ENCODE measurements around the gene ATXN1.

Gene ATXN1

DNA sequence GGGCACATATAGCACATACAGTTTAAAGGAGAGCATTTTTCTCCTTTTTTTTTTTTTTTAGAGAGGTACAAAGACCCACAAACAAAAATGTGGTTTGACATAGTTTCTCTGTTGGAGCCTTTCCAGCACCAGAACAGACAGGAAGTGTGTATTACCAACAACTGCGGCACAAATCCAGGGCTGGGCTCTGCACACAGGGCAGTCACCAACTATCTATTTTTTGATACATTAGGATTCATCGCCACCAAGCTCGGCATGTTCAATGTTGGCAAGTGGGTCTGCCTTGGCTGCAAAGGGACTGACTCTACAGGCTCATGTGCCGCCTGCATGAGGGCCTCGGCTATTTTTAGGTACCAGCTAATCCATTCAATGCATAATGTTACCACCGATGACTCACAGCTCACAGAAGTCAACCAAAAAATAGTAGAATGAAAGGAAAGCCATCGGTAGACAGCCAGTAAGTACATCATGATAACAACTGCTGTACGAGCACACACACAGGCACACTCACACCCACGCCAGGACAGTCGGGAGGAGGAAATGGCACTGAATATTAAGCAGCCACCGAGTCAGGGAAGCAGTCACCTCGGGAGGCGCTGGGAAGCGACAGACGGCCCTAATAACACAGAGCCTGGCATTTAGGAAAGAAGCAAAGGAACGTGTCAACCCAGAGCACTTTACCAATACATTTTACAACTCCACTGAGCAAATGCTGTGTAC lies 441.3 kb downstream of the ATXN1 start:
- no peaks in the 10 kb centered on the region for H3K36me3 ChIP-seq (ENCODE audit: insufficient read depth, low read length)
- no peaks in the 10 kb centered on the region for H3K79me2 ChIP-seq (ENCODE audit: insufficient read depth, low read length)
- no peak for TF ChIP-seq EZH2phosphoT487 (IDR thresholded peaks at IDR 0.05; ENCODE audit: borderline replicate concordance)
- no peak for TF ChIP-seq CTCF (conservative IDR thresholded peaks at IDR 0.05; ENCODE audit: low read length)
- H2AFZ ChIP-seq (ENCODE audit: low read length) = peak overlapping the region; percentile 55; the same call in 1 of the 2 replicates
- peak overlapping the region; percentile 70 for H3K4me3 ChIP-seq (ENCODE audit: low read length, poor library complexity, severe bottlenecking)
- H3K4me1 ChIP-seq (ENCODE audit: insufficient read depth, low read length, poor library complexity, severe bottlenecking) = peaks cover 59% of the 10 kb centered on the region
- H3F3A ChIP-seq (ENCODE audit: low read depth) = peaks cover 10% of the 10 kb centered on the region; the same call in 1 of the 2 replicates
- H3K4me2 ChIP-seq (ENCODE audit: low read depth, low read length, poor library complexity, severe bottlenecking) = peak overlapping the region; percentile 94
- no peaks in the 10 kb centered on the region for H3K9me2 ChIP-seq (replicated peaks; ENCODE audit: low read depth, low read length)
- no peaks in the 10 kb centered on the region for H3K9me3 ChIP-seq (ENCODE audit: insufficient read depth, low read depth, low read length)
- H3K9ac ChIP-seq (ENCODE audit: low read depth, low read length, poor library complexity, severe bottlenecking) = peak overlapping the region; percentile 57
- no peaks in the 10 kb centered on the region for H3K27me3 ChIP-seq (ENCODE audit: insufficient read depth, low read length, poor library complexity, severe bottlenecking)
- no peaks in the 10 kb centered on the region for H4K20me1 ChIP-seq (ENCODE audit: insufficient read depth, low read length, poor library complexity, severe bottlenecking)

DNA sequence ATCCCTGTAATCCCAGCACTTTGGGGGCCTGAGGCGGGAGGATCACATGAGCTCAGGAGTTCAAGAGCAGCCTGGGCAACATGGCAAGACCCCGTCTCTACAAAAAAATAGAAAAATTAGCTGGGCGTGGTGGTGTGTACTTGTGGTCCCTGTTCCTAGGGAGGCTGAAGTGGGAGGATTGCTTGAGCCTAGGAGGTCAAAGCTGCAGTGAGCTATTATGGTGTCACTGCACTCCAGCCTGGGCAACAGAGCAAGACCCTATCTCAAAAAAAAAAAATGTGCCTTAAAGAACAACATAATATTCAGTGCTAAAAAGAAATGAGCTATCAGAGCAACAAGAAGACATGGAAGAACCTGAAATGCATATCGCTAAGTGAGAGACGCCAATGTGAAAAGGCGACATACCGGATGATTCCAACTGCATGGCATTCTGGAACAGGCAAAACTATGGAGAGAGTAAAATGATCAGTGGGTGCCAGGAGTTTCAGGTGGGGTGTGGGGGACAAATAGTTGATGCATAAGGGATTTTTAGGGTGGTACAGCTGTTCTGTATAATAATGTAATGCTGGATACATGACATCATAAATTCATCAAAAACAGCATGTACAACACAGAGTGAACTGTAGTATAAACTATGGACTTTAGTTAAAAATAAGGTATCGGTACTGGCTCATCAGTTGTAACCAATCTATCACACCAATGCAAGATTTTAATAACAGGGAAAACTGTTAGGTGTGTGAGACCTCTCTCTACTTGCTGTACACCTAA lies 442.1 kb downstream of the ATXN1 start:
- peak overlapping the region; percentile 94 for H3K4me2 ChIP-seq (ENCODE audit: low read depth, low read length, poor library complexity, severe bottlenecking)
- H3K9ac ChIP-seq (ENCODE audit: low read depth, low read length, poor library complexity, severe bottlenecking) = peak overlapping the region; percentile 57
- H3K4me3 ChIP-seq (ENCODE audit: low read length, poor library complexity, severe bottlenecking) = peak overlapping the region; percentile 70

DNA sequence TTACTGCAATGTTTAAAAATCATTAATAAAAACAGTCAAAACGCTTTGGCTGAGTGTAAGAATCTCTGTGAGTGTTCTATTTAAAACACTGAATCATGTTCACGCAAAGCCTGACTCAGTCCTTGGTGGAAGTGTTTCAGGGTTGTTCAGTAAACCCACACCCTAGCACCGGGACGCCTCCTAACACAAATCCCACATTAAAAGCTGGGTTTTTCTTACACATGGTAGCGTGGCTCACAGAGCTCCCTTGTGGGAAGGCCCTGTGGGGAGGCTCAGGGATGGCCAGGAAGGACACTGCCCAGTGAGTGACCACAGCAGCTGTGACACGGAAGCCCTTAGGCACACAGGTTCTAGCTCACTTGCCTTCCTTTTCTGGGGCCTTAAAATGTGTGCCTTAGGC lies 442.7 kb downstream of the ATXN1 start:
- Histone ChIP-seq H3K9ac (ENCODE audit: low read depth, low read length, poor library complexity, severe bottlenecking) (no peak overlapping the region), H3K36me3 (ENCODE audit: insufficient read depth, low read length) (no peaks in the 10 kb centered on the region), H3K4me3 (ENCODE audit: low read length, poor library complexity, severe bottlenecking) (no peak overlapping the region), H3K79me2 (ENCODE audit: insufficient read depth, low read length) (no peaks in the 10 kb centered on the region), H3K4me2 (ENCODE audit: low read depth, low read length, poor library complexity, severe bottlenecking) (no peak overlapping the region), H4K20me1 (ENCODE audit: insufficient read depth, low read length, poor library complexity, severe bottlenecking) (no peaks in the 10 kb centered on the region), H3K9me3 (ENCODE audit: insufficient read depth, low read depth, low read length) (no peaks in the 10 kb centered on the region), H3F3A (ENCODE audit: low read depth) (peaks cover 10% of the 10 kb centered on the region; the same call in 1 of the 2 replicates), H3K4me1 (ENCODE audit: insufficient read depth, low read length, poor library complexity, severe bottlenecking) (peaks cover 59% of the 10 kb centered on the region), H3K9me2 (replicated peaks; ENCODE audit: low read depth, low read length) (no peaks in the 10 kb centered on the region), H3K27me3 (ENCODE audit: insufficient read depth, low read length, poor library complexity, severe bottlenecking) (no peaks in the 10 kb centered on the region), H2AFZ (ENCODE audit: low read length) (no peak overlapping the region)
- TF ChIP-seq CTCF (conservative IDR thresholded peaks at IDR 0.05; ENCODE audit: low read length) (no peak), EZH2phosphoT487 (IDR thresholded peaks at IDR 0.05; ENCODE audit: borderline replicate concordance) (no peak)

More for the DNA sequence above, 442.1 kb downstream of the ATXN1 start:
- Histone ChIP-seq H3K4me1 (ENCODE audit: insufficient read depth, low read length, poor library complexity, severe bottlenecking) (peaks cover 59% of the 10 kb centered on the region), H3F3A (ENCODE audit: low read depth) (peaks cover 10% of the 10 kb centered on the region; the same call in 1 of the 2 replicates), H3K36me3 (ENCODE audit: insufficient read depth, low read length) (no peaks in the 10 kb centered on the region), H3K27me3 (ENCODE audit: insufficient read depth, low read length, poor library complexity, severe bottlenecking) (no peaks in the 10 kb centered on the region), H4K20me1 (ENCODE audit: insufficient read depth, low read length, poor library complexity, severe bottlenecking) (no peaks in the 10 kb centered on the region), H3K9me3 (ENCODE audit: insufficient read depth, low read depth, low read length) (no peaks in the 10 kb centered on the region), H3K79me2 (ENCODE audit: insufficient read depth, low read length) (no peaks in the 10 kb centered on the region), H2AFZ (ENCODE audit: low read length) (no peak overlapping the region), H3K9me2 (replicated peaks; ENCODE audit: low read depth, low read length) (no peaks in the 10 kb centered on the region)
- TF ChIP-seq CTCF (conservative IDR thresholded peaks at IDR 0.05; ENCODE audit: low read length) = no peak
- TF ChIP-seq EZH2phosphoT487 (IDR thresholded peaks at IDR 0.05; ENCODE audit: borderline replicate concordance) = no peak

Data from Loucy (cell line).